Right lobe of liver (tissue), 6 donors: Measurements from ENCODE around the gene IGF1R. TPM values are rescaled to one million over a fixed set of nuclear protein-coding genes. Genes with fewer than 3 reads are reported as not detected.

Experiments used
- ATAC-seq, 4 donors: fragments of 200-7000 bp; cut with Tn5 transposase; one replicate each; pipeline ENCODE4 v1.9.1; 2020; ENCODE audit warnings: mild to moderate bottlenecking in 4 of 4, moderate library complexity in 4 of 4
- DNase-seq, 3 donors: peaks; one replicate each; pipeline ENCODE4 v3.0.0-alpha.2; 2020
- H3K27ac ChIP-seq, 3 donors: fragments of 200-600 bp; one replicate each; pipeline ENCODE4 v1.8.0; 2022
- H3K27me3 ChIP-seq, 2 donors: fragments of 200-600 bp; one replicate each; pipeline ENCODE4 v1.8.0; 2022
- H3K36me3 ChIP-seq, 4 donors: fragments of 200-600 bp; sonication (generic) in 1 of 4; one replicate each; pipeline versions ENCODE4 v1.5.1 to v1.8.0; 2017 to 2022; ENCODE audit warnings: control low read depth in 1 of 4
- H3K4me1 ChIP-seq, 4 donors: fragments of 200-600 bp; sonication (generic) in 1 of 4; one replicate each; pipeline versions ENCODE4 v1.5.1 to v1.8.0; 2017 to 2022; ENCODE audit warnings: control low read depth in 1 of 4
- H3K4me3 ChIP-seq, 3 donors: fragments of 200-600 bp; one replicate each; pipeline ENCODE4 v1.8.0; 2022
- H3K9me3 ChIP-seq, 4 donors: fragments of 200-600 bp; sonication (generic) in 1 of 4; one replicate each; pipeline versions ENCODE4 v1.5.1 to v1.8.0; 2017 to 2022; ENCODE audit warnings: control low read depth in 1 of 4
- POLR2A ChIP-seq: fragments of 450-650 bp; IDR thresholded peaks from one replicate; pipeline ENCODE4 v1.6.1; 2017; ENCODE audit warnings: antibody characterized with exemption, mild to moderate bottlenecking
- WGBS: methylation state at CpG from one replicate; pipeline ENCODE4 v1.1.6; 2018; ENCODE audit warnings: low coverage, low lambda C conversion rate; ENCODE audit not compliant: insufficient coverage; ENCODE audit errors: missing lambda C conversion rate; 5-methylcytosine and 5-hydroxymethylcytosine counted together
- intact Hi-C, 2 donors: fragments of 100-400 bp; cut with DNase I; formaldehyde crosslinking; loops; one replicate each; pipeline versions ENCODE4 v1.11.2 to v1.14.1; 2022
- total RNA-seq, 6 experiments: library from RNA; depleted of rRNA in 2 of 6; stranded (reverse); fragments of >200 nt in 2 of 6; fragmentation: NEBNext Ultra II Directional in 3 of 6; extraction: Animal tissue kit (Norgen Biotek cat#: 25700) in 3 of 6; gene quantifications; one replicate each; pipeline versions ENCODE4 v1.1.0 to v1.2.4, GENCODE V29; 2016 to 2023
- TF ChIP-seq, protein P1 (sequence below), 4 donors: fragments of 200-600 bp in 3 of 4; fragments of 450-650 bp in 1 of 4; IDR thresholded peaks; one replicate each; pipeline versions ENCODE4 v1.5.1 to v1.8.0; 2016 to 2022; ENCODE audit warnings: antibody characterized with exemption in 4 of 4, mild to moderate bottlenecking in 2 of 4
- donor health status: DM: no; HTN: yes; CAD: no.
- donor health status: DM: no; HTN: no; CAD: no.
- donor health status: DM: no; HTN: no; CAD: no.
- donor health status: DM: no; HTN: yes; CAD: no.
- donor health status: DM: no; HTN: yes; CAD: no.

IGF1R gene
- total RNA-seq, 6 experiments from 2014 or later, result 2.5 to 5.3 (median 3.8) TPM

DNA sequence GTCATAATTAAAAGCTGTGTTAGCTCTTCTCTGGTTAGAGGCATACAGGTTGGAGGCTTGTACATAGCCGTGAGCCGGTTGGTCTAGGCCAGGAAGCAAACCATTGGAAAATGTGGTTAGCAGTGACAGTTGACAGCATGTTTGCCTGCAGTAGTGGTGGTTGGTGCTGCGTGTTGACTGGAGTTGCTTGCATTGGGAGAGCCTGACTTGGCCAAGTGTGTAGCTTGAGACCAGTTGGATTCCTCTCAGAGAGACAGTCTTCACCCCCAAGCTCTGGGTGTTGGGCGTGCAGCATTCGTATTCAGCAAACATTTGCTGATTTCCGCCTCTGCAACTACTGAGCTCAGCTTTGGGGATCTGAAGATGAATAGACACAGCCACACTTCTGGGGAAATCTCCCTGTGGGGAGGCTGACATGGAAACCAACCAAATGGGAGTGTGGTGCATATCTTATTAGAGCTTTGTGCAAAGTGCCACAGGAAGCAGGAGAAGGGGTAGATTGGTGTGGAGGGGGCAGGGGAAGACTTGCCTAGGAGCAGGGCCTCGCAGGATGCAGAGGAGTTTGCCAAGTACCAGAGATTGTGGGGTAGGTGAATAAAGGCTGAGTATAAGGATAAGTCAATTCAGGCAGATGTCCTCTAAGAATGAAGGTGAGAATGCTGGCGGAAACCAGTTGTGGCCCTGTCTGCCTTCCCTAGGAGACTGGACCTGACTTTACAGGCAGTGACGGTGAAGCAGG lies 83.5 kb downstream of the IGF1R start:
- no peak overlapping the region for H3K27ac ChIP-seq
- H3K36me3 ChIP-seq, result no peaks in the 10 kb centered on the region
- H3K9me3 ChIP-seq, result no peaks in the 10 kb centered on the region
- intact Hi-C loops, result no loop called here
- ATAC-seq, result no peak
- TF ChIP-seq POLR2A, result no peak
- TF ChIP-seq, protein P1, sequence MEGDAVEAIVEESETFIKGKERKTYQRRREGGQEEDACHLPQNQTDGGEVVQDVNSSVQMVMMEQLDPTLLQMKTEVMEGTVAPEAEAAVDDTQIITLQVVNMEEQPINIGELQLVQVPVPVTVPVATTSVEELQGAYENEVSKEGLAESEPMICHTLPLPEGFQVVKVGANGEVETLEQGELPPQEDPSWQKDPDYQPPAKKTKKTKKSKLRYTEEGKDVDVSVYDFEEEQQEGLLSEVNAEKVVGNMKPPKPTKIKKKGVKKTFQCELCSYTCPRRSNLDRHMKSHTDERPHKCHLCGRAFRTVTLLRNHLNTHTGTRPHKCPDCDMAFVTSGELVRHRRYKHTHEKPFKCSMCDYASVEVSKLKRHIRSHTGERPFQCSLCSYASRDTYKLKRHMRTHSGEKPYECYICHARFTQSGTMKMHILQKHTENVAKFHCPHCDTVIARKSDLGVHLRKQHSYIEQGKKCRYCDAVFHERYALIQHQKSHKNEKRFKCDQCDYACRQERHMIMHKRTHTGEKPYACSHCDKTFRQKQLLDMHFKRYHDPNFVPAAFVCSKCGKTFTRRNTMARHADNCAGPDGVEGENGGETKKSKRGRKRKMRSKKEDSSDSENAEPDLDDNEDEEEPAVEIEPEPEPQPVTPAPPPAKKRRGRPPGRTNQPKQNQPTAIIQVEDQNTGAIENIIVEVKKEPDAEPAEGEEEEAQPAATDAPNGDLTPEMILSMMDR (IDR thresholded peaks at IDR 0.05), result no peak
- no peak for DNase-seq
- no peaks in the 10 kb centered on the region for H3K27me3 ChIP-seq
- no peak overlapping the region for H3K4me3 ChIP-seq
- WGBS, result 72% methylated on average over 5 of the region's 9 CpGs
- H3K4me1 ChIP-seq, result peaks cover 0 to 8% (median 0%) of the 10 kb centered on the region in 4 donors

GRCh38 chr15:98733098-98733497 lies 84.8 kb downstream of the IGF1R start:
- WGBS, result 87% methylated on average over 4 of the region's 5 CpGs
- TF ChIP-seq POLR2A, result no peak
- TF ChIP-seq, protein P1 (IDR thresholded peaks at IDR 0.05), result no peak
- Histone ChIP-seq H3K27ac (no peak overlapping the region), H3K9me3 (no peaks in the 10 kb centered on the region), H3K4me3 (no peak overlapping the region), H3K4me1 (peaks cover 0 to 8% (median 0%) of the 10 kb centered on the region in 4 donors), H3K36me3 (no peaks in the 10 kb centered on the region), H3K27me3 (no peaks in the 10 kb centered on the region)
- DNase-seq (no peak), ATAC-seq (no peak)
- intact Hi-C loops, result no loop called here

DNA sequence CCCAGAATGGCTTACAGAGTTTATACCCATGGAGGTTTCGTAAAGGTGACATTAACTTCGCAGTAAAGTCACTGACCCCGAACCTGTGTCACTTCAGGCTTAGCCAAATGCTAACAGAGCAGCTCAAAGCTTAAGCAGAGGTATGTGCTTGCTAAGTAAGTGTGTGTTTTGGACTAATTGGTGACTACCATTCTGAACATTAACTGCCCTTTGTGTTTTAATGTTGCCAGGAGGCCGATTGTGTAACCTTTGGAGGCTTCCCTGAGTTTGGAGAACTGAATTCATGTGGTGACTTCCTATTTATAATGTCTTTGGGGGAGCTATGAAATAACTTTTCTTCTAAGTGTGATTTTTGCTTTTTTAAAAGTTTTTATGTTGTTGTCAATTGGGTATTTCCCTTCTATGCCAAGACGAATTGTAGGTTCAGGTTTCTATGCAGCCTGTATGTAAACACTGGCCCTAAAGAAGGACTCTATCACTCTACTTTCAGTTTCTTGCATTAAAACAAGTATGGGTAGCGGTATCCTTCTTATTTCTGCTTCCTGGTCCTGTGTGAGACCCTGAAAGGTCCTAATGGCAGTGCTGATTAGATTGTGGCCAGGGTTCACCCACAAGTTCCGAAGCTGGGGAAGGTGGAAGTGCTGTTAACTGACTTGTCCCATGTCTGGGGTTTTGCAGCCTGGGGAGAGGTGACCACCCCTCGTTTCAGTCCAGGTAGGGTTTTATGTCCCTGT lies 86.3 kb downstream of the IGF1R start:
- no peak for DNase-seq
- Histone ChIP-seq H3K4me3 (no peak overlapping the region), H3K27me3 (no peaks in the 10 kb centered on the region), H3K36me3 (no peaks in the 10 kb centered on the region), H3K4me1 (peaks cover 0 to 8% (median 0%) of the 10 kb centered on the region in 4 donors), H3K9me3 (no peaks in the 10 kb centered on the region), H3K27ac (no peak overlapping the region)
- WGBS, result 31% methylated on average over 8 of the region's 8 CpGs
- TF ChIP-seq POLR2A, result no peak
- TF ChIP-seq, protein P1 (IDR thresholded peaks at IDR 0.05), result no peak
- intact Hi-C loops, result no loop called here
- ATAC-seq, result peak; percentile 62 to 91 (median 78)

GRCh38 chr15:98735304-98735703 lies 87.0 kb downstream of the IGF1R start:
- no peaks in the 10 kb centered on the region for H3K36me3 ChIP-seq
- WGBS, result 92% methylated on average over 4 of the region's 4 CpGs
- H3K4me1 ChIP-seq, result peaks cover 0 to 8% (median 0%) of the 10 kb centered on the region in 4 donors
- ATAC-seq, result no peak
- H3K4me3 ChIP-seq, result no peak overlapping the region
- intact Hi-C loops, result no loop called here
- no peaks in the 10 kb centered on the region for H3K9me3 ChIP-seq
- TF ChIP-seq, protein P1 (IDR thresholded peaks at IDR 0.05), result no peak
- no peak for TF ChIP-seq POLR2A
- no peaks in the 10 kb centered on the region for H3K27me3 ChIP-seq
- H3K27ac ChIP-seq, result no peak overlapping the region
- no peak for DNase-seq
